SK-N-MC (cell line): ENCODE measurements around the gene F2RL2.

Experiments
- EZH2 ChIP-seq: fragments of 200-600 bp; sonication (generic); IDR thresholded peaks from one replicate; pipeline ENCODE4 v1.6.1; 2017; ENCODE audit warnings: antibody characterized with exemption
- FOXP2 ChIP-seq: optimal IDR thresholded peaks from 2 replicates; pipeline ENCODE3; 2011; ENCODE audit warnings: mild to moderate bottlenecking, moderate library complexity; ENCODE audit not compliant: insufficient read depth; ENCODE audit errors: extremely low read length, control extremely low read depth
- POLR2AphosphoS5 ChIP-seq: IDR thresholded peaks from 2 replicates; pipeline ENCODE4 v1.6.1; 2012; ENCODE audit warnings: mild to moderate bottlenecking, low read depth, low read length, borderline replicate concordance

DNA sequence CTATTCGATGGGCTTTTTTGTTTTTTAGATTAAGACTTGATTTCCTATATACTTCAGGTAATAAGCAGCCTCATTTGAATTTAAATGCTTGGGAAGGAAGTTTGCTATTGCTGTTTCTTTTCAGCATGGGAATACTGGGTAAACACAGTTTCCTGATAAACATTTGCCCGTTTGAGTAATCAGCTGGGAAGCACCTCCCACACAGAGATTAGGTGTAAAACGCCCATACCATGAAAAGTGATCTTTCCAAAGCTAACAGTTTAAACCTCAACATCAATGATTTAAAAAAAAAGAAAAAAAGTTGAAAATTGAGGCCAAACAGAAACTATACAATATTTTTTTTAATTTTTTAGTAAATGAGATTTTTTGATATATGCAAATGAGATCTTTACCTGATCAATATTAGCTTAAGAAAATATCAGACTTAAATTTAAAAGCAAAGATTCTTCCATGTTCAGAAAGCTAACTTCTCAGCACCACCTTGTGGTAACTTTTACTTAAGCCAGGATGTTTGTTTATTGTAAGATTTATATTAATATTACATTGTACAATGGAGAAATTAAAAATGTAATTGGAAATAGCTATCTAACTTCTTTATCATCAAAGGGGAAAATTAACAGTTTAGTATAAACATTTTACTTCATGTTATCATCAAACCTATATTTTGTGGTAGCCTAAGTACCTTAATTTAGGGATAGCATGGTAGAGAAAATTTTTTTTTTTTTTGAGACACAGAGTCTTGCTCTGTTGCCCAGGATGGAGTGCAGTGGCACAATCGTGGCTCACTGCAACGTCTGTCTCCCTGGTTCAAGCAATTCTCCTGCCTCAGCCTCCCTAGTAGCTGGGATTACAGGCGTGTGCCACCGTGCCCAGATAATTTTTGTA, 39.8 kb downstream of the F2RL2 start:
- TF ChIP-seq EZH2 (no peak), POLR2AphosphoS5 (no peak), FOXP2 (no peak)
